GM19043 (cell line): ENCODE data around the gene MASP1.
"Not testable (repeated sequence)": the region's sequence is repeated elsewhere in the genome, so short reads cannot be mapped to it uniquely, and the experiment has no call there.

Source experiments
- ATAC-seq: cut with Tn5 transposase; IDR thresholded peaks from one replicate; pipeline ENCODE4 v1.9.1; 2021; ENCODE audit warnings: low read depth; ENCODE audit not compliant: unreplicated experiment

The MASP1 gene

GRCh38 chr3:187265461-187265955 lies 26.0 kb downstream of the MASP1 start:
- ATAC-seq: no peak

- no peak for ATAC-seq
These were observed 26.6 kb downstream of the MASP1 start for GRCh38 chr3:187264911-187265310.

GRCh38 chr3:187264021-187264420 lies 27.5 kb downstream of the MASP1 start:
- no peak for ATAC-seq

GRCh38 chr3:187263270-187263669 lies 28.3 kb downstream of the MASP1 start:
- ATAC-seq: no peak

GRCh38 chr3:187262360-187262759 lies 29.2 kb downstream of the MASP1 start:
- ATAC-seq: no peak

GRCh38 chr3:187261541-187261969 lies 30.0 kb downstream of the MASP1 start:
- ATAC-seq: no peak

- ATAC-seq: no peak
These were observed 32.4 kb downstream of the MASP1 start for GRCh38 chr3:187259171-187259570.

- no peak for ATAC-seq
These were observed 33.4 kb downstream of the MASP1 start for GRCh38 chr3:187257992-187258692.

GRCh38 chr3:187257471-187257870 lies 34.1 kb downstream of the MASP1 start:
- ATAC-seq: no peak

GRCh38 chr3:187256051-187256616 lies 35.4 kb downstream of the MASP1 start:
- no peak for ATAC-seq

- no peak for ATAC-seq
These were observed 36.2 kb downstream of the MASP1 start for GRCh38 chr3:187255314-187255713.

GRCh38 chr3:187252311-187252710 lies 39.2 kb downstream of the MASP1 start:
- no peak for ATAC-seq

- no peak for ATAC-seq
These were observed 39.9 kb downstream of the MASP1 start for GRCh38 chr3:187251599-187251998.

GRCh38 chr3:187247398-187247797 lies 44.1 kb downstream of the MASP1 start:
- no peak for ATAC-seq

- ATAC-seq: no peak
These were observed 47.5 kb downstream of the MASP1 start for GRCh38 chr3:187243933-187244524.

GRCh38 chr3:187242900-187243299 lies 48.6 kb downstream of the MASP1 start:
- ATAC-seq: no peak

GRCh38 chr3:187242435-187242834 lies 49.1 kb downstream of the MASP1 start:
- no peak for ATAC-seq

- not testable (repeated sequence) for ATAC-seq
These were observed 52.7 kb downstream of the MASP1 start for GRCh38 chr3:187238835-187239234.

GRCh38 chr3:187238239-187238638 lies 53.3 kb downstream of the MASP1 start:
- no peak for ATAC-seq

GRCh38 chr3:187237741-187238140 lies 53.8 kb downstream of the MASP1 start:
- ATAC-seq: no peak

GRCh38 chr3:187236962-187237361 lies 54.6 kb downstream of the MASP1 start:
- no peak for ATAC-seq

GRCh38 chr3:187230011-187230410 lies 61.5 kb downstream of the MASP1 start:
- ATAC-seq: no peak
